Suprapubic skin (tissue), 3 donors: Measurements from ENCODE around the gene KLF9.

Experiments used
- CTCF ChIP-seq, 2 donors: fragments of 200-600 bp in 1 of 2; fragments of 450-650 bp in 1 of 2; sonication (generic) in 1 of 2; IDR thresholded peaks; one replicate each; pipeline ENCODE4 v1.5.1; 2016 to 2019; ENCODE audit warnings: antibody characterized with exemption in 2 of 2, mild to moderate bottlenecking in 1 of 2, moderate library complexity in 1 of 2
- EP300 ChIP-seq: sonication (generic); formaldehyde crosslinking; IDR thresholded peaks from one replicate; pipeline ENCODE4 v1.6.1; 2017; ENCODE audit warnings: antibody characterized with exemption
- POLR2A ChIP-seq, 2 donors: fragments of 450-650 bp; IDR thresholded peaks; one replicate each; pipeline ENCODE4 v1.6.1; 2017; ENCODE audit warnings: antibody characterized with exemption in 2 of 2, mild to moderate bottlenecking in 2 of 2, moderate library complexity in 2 of 2

GRCh38 chr9:70363760-70364159 is 50.7 kb downstream of the KLF9 start:
- TF ChIP-seq POLR2A (IDR thresholded peaks at IDR 0.05) (no peak), EP300 (no peak), CTCF (IDR thresholded peaks at IDR 0.05) (no peak)
